SKM-1 treated with dmso at 0.1 percent for 144 hours (cell line): Measurements from ENCODE around the gene FBXO48.

Experiments
- DNase-seq: peaks from one replicate; lab custom pipeline; 2025; ENCODE audit not compliant: unreplicated experiment; lab: John Stamatoyannopoulos, UW

Gene FBXO48

DNA sequence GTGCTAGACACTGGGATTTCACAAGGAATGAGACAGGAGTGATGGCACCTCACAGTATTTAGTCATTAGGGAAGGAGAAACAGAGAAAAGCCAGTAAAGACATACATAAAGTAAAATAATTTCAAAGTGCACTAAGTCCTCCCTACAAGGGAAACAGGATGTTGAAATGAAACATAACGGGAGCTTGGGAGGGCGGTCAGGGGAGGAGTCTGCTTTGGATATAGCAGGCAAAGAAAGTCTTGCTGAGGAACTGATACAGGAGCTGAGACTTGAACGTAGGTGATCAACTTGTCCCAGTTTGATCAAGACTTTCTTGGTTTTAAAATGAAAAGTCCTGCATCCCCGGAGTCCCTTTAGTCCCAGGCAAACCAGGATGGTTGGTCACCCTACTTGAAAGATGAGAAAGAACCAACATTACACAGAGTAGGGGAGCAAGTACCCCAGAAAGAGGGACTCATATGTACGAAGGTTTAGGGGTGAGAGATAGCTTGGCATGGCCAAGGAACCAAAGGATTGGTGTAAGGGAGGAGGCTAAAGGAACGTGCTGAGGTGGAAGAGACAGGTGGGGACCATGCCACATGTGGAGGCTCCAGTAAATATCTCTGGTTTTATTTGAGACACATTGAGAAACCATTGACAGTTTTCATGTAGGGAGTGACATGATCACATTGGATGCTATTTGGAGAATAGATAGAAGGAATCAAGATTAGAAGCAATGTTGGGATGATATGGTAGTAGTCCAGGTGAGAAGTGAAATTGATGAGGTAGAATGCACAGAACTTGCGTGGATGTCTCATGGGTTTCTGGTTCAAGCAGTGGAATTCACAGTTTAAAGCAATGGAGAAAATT is 28.4 kb downstream of the FBXO48 start:
- DNase-seq, result no peak

DNA sequence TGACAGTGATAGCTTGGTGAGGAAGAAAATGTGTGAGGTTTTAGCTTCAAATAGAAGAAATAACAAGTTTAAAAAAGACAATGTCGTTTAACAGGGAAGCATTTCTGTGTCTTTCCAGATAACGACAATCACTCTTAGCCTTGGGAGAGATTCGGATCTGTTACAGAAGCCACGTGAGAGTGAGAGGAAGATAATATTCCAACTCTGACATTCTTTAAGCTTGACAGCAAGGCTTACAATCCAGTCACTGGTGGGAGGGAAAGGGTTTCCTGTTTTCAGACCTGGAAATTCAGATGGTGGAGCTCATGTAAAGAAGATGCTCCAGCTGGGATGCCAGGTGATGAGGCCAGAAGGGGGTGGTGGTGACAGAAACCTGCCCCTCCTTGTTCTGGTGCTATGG is 30.8 kb downstream of the FBXO48 start:
- no peak for DNase-seq

DNA sequence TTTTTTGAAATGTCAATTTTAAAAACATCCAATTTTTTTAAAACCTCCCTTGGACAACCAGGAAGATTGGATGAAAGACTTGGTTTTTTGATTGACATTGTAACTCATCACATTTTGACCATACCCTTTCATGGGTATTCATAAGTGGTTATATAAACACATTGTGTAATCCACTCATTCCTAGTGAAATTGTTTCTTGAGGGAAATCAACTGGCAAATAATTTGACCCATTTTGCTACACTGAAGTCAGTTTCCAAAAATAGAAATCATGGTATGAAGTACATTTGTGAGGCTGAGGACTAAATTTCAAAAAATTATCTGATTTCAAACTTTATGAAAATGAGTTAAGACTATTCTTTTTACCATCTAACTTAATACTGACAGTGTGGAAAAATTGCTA is 31.5 kb downstream of the FBXO48 start:
- DNase-seq, result no peak

DNA sequence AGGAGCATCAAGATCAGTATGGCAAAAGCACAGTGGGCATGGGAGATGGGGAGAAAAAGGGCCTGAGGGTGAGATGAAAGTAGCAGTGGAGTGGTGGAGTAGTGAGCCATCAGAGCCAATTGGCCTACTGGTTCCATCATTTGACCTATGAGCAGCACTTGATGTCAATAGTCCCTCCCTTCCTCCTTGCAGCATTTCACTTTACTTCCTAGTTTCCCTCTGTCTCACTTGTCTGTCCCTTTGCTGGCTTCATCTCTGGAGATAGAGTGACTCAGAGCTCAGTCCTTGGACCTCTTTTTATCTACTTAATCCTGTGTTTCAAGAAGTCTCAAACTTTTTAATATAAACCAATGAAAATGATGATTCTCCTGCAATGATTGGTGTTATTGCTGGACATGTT is 32.1 kb downstream of the FBXO48 start:
- no peak for DNase-seq

DNA sequence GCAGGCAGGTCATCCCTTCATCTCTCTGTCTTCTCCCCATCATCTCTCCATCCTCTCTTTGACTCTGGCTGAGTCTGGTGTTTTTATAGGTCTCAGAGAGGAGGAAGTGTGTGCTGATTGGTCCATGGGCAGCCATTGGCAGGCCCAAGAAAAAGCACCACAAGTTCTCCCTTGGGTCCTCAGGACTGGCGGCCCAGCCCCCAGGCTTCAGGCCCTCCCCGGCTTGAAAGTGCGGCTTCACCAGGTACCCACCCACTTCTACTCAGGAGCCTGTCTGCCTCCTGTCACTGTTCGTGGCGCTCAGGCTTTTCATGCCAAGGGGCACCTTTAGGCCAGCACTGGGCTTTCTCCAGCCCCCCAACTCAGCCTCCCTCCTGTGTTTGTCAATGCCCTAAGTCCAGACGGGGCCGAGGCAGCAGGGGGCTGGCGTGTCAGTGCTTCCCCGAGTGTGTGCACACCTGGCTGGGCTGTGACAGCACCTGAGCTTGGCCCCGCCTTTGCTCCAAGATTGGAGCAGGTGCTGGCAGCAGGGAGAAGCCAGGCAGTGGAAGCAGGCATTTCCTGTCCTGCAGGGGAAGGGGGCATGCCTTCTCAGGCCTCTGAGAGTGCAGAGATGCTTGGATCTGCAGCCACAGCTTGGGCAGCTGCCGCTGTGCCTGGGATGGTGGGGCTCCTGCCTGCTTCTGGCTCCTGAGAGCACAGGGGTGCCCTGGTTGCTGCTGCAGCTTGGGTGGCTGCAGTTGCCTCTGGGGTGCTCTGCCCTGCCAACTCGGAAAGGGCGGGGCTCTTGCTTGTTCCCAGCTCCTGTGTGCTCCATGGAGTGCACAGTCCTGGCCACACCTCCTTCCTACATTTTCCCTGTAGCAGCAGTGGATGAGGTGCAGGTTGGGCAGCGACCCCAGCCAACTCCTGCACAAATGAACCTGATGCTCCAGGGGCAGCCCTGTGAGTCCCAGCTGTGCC is 34.1 kb downstream of the FBXO48 start:
- no peak for DNase-seq

DNA sequence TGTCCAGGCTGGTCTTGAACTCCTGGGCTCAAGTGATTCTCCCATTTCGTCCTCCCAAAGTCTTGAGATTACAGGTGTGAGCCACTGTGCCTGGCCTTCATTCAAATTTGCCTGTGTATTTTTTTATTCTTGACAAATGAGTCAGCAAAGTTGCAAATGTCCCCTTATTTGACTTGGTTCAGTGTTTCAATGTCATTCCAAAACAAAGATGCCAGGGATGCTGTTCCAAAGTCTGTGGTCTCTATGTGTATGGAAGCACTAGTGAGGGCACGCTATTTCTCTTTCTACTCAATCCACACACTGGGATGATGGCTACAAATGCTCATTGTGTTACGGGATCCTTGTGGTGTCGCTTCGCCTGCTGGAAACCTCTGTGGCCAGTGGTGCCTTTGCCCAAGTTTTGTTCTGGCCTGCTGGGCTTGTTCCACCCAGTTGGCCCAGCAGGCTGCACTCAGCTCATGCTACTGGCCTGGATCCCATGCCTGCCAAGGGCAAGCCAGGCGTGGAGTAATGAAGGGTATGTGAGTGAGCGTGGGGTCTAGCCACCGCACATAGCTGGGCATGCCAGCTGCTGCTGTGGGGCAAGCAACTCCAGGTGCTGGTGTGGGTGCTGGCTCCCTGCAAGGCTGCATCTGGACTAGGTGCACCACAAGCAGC is 35.6 kb downstream of the FBXO48 start:
- DNase-seq, result no peak

DNA sequence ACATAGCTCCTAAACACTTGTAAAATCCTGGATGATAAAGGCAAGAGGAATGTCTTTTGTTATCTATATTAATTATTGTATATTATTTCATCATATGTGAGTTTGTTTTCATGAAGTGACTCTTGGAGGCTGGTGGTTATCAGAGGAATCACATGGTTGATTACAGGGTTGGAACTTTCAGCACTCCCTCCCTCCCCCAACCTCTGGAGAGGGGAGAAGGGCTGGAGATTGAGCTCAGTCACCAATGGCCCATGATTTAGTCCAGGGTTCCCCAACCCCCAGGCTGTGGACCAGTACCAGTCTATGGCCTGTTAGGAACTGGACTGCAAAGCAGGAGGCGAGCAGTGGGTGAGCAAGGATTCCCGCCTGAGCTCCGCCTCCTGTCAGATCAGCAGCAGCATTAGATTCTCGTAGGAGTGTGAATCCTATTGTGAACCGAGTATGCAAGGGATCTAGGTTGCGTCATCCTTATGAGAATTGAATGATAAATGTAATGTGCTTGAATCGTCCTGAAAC is 37.7 kb downstream of the FBXO48 start:
- no peak for DNase-seq

DNA sequence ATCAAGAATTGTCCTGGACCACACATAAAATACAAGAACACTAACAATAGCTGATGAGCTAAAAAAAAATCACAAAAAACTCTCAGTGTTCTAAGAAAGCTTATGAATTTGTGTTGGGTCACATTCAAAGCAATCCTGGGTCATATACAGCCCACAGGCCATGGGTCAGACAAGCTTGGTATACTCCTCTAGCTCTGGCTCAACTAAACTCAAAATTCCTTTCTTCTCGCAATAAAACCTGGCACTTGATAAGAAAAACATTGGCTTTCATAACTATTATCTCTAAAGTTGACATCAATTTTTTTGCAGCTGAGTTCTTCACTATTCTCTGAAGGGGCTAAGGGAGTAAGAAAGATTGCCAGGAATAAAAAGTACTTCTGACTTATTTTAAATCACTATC is 38.3 kb downstream of the FBXO48 start:
- DNase-seq, result no peak

DNA sequence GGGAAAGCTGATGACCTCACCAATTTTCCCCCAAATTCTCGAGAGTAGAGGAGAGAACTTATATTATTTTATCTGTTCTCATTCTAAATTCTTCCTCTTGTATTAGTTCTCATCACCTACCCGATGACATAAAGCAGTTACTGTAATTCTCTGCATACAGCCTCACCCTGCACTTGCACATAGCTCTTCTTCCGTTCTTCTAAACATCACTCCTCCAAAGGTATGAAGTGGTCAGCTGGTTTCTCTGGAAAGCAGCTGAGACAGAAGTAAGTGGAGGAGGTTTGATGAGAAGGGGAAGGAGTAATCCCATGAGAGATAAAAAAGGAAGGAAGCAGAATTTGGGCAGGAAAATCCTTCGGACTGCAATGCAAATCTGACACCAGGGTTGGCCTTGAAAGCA is 39.0 kb downstream of the FBXO48 start:
- DNase-seq, result no peak

DNA sequence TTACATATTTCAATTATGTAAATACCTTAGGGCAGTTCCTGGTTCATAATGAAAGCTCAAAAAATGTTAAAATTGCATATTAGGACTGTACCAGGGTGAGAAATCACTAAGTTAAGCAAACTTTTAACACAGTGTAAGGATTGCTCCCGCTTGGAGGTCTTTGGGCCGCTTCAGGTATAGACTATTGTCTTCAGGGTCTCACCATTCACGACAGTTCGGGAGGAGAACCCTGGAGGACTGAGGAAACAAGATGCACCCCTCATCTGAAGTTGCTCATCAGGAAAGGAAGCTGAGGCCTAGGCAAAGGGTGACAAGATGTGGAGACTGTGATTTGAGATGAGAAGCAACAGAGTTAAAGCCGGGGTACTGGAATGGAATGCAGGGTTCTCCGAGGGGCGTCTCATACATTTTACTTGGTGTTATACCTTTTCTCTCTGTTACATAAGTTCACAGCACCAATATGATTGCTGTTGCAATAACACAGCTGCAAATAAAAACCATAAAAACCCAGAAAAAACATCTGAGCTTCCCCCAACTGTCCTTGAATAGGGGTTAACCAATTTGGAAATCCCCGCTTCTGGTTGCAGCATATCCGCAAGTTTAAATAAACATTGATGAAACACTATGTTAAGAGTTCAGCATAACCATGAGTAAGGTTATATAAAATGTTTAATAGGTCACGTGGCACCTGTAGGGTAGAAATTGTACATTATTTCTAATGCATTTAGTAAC is 40.1 kb downstream of the FBXO48 start:
- DNase-seq, result peak; percentile 32

DNA sequence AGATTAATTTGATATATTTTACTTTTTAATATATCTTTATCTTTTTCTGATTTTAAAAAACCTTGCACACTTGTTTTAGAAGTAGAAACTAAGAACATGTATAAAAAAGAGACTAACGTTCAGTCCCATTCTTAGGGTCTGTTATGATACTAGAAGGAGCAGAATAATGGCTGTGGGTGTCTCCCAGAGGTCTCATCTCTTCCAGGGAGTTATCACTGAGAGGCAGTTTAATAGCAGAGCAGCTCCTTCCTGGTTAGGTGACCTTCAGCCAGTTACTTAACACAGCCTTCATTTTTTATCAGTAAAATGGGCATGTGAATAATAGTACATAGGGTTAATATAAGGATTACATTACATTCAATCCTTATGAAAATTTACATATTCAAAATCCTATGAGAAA is 40.6 kb downstream of the FBXO48 start:
- no peak for DNase-seq

DNA sequence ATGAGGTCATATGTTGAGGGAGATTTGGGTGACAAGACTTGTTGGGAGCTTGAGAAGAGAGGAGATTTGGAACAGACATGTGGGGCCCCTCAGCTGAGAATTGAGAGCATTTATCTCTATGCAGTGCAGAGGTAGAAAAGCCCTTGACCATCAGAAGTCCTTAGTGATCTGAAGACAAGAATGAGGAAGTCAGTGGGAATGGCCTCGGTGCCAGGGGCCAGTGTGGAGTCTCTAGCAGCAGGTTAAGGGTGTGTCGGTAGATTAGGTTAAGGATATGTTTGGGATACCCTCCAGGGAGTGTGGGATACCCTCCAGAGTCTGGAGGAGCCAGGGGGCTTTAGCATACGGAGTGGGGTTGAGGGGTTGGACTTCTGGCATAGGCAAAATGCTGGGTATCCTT is 41.6 kb downstream of the FBXO48 start:
- DNase-seq, result no peak

DNA sequence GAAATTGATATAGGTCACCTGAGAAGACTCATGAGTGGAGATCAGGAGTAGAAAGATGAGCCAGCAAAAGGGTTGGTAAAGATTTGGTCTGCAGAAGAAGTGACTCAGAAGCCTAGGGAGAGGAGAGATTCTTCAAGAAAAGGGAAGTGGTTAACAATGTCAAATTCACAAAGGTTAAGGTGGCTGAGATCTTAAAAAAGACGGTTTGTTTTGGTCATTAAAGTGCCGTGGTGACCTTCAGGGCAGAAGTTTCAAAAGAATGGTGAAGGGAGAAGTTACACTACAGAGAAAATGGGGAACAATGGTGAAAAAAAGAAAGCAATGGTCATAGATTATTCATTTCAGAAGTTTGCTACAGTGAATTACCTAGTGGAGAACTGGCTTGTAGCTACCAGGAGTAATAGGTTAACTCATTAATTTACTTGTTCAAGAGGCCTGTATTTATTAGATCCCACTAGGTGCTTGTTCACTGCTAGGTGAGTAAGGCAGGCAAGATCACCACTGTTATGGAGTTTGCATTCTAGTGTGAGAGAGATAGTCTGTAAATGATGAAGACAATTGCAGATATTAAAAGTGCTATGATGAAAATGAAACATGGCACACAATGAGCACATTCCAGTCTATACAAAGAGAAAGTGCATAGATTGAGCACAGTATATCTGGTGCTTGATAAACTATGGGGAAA is 43.0 kb downstream of the FBXO48 start:
- peak; percentile 99 for DNase-seq

DNA sequence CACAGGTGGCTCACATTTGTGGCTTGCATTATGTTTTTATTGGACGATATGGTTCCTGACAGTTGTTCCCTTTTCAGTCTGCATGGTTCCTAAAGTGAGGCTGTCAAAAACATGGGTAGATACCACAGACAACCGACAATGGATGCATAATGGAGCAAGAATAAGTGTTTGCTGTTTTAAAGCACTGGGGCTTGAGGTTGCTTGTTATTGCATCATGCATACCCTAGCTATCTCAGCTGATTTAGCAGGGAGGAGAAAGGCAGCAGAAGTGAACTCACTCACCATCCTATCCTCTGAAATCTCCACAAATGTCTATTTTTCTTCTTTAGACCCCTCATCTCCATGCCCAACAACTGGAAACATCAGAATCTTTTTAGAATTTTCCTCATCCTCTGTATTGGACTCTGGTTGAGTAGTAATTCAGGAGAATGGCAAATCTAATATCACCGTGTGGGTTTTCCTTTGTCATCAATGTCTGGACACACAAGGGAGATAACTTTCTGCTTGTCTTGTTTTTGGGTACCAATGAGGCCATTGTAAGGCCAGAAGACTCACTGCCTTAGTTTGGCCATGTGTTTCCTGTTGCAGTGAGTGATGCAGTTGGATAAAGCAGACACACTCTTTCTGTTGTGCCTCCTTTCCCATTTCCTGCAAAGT is 46.7 kb downstream of the FBXO48 start:
- DNase-seq, result no peak

DNA sequence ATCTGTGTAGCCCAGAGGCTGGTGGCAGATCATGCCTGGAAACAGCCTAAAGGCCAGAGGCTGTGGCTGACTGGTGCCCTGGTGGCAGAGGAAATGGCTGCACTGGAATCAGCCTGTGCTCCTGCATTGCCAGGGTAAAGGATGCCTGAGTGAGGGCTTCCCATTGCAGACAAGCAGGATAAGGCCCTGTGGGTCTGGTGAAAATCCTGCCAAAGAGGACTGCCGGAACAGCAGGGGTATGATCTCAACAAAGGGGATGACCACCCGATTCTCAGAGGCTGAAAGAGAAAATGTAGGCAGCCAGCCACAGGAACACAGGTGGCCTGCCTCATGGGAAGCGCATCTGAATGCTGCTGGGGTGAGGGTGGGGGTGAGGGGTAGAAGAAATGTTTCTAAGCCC is 48.2 kb downstream of the FBXO48 start:
- no peak for DNase-seq

DNA sequence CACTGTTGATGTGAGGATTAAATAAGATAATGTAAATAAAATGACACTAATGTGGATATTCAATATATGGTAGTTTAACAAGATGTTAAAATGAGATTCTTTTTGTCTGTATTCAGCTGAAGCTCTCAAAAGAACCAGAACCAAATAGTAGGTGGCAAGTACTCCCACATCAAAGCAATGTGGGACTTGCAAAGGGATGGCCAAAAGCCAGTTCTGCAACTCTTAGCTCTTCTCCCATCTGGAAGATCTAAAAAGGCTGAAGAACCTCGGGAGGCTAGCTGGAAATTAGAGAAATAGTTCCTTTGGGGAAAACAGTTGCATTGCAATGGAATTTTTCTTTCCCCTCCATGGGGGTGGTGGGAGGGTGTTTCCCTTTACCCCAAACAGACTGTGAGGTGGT is 48.7 kb downstream of the FBXO48 start:
- DNase-seq, result no peak

DNA sequence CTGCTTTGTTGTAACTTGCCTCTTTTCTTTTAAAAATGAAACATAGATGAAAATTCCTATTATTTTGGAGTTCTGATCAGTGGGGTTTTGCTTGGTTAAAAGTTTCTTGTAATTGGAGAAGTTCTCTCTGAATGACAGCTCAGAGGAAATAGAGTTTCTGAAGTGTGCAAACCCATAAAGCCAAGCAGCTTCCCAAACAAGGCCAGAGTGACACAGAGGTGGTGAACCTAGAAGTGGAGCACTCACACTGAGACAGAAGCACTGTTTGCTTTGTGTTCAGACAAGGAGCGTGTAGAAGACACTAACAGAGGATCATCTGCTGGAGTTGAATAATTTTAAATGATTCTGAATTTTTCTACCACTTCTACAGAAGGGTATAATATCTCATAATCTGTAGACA is 49.2 kb downstream of the FBXO48 start:
- DNase-seq, result no peak

DNA sequence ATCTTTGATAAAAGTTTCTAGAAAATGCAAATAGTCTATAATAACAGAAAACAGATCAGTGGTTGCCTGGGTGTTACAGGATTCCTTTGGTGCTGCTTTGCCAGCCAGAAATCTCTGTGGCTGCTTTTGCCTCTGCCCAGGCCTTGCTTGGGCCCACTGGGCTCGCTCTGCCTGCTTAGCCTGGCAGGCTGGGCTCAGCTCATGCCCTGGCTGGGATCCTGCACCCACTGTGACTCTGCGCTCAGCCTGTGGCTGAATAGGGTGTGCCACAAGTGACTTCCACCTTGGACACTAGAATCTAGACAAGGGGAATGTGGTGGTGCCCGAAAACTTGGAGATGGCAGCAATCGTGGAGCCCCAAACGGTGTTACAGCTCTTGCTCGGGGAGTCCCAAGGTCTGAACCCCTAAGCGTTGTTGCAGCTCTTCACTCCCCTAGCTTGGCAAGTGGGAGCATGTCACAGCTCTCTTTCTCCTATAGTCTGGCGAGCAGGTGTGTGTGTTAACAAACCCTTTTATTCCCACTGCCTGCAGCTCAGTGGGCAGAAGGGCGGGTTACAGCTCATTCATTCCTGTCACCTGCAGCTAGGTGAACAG is 50.9 kb downstream of the FBXO48 start:
- no peak for DNase-seq

DNA sequence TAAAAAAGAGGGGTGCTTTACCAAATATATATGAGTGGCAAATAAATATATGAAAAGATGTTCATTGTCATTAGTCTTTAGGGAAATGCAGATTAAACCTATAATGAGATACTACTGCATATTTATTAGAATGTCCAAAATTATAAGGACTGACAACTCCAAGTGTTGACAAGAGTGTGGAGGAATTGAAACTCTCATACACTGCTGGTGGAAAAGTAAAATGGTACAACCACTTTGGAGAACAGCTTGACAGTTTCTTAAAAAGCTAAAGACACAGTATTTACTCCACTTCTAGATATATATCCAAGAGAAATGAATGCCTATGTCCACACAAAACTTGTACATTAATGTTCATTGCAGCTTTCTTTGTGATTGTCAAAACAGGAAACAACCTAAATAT is 51.6 kb downstream of the FBXO48 start:
- DNase-seq, result no peak
